A673 (cell line): ENCODE measurements around the gene OBI1. TPM values are rescaled to one million over a fixed set of nuclear protein-coding genes. Genes with fewer than 3 reads are reported as not detected.
"Not testable (repeated sequence)": the region's sequence is repeated elsewhere in the genome, so short reads cannot be mapped to it uniquely, and the experiment has no call there.

Experiments used
- BruUV-seq: library from RNA; stranded (reverse); fragments of 400-500 nt; replicated peaks from 2 replicates; lab custom pipeline; 2021; lab: Mats Ljungman, UMichigan
- CTCF ChIA-PET: fragments of 300-600 bp; sonication (Branson Sonifier 250); formaldehyde crosslinking; loops from one replicate; lab custom pipeline; 2022; ENCODE audit warnings: antibody characterized with exemption; lab: Charles Lee
- POLR2A ChIA-PET: fragments of 300-600 bp; sonication (Branson Sonifier 250); formaldehyde crosslinking; loops from one replicate; lab custom pipeline; 2022; ENCODE audit warnings: antibody characterized with exemption; ENCODE audit not compliant: low non-redundant PET; lab: Charles Lee
- DNase-seq: peaks from one replicate; pipeline ENCODE4 v3.0.0-alpha.2; 2015; ENCODE audit warnings: low spot score
- H3K27ac ChIP-seq: fragments of 200-600 bp; sonication (generic); 2 replicates; pipeline ENCODE4 v1.5.1; 2016; ENCODE audit warnings: mixed run types, low read depth, mild to moderate bottlenecking, mixed read lengths, antibody characterized with exemption, low read length; ENCODE audit not compliant: poor library complexity, severe bottlenecking
- H3K27me3 ChIP-seq: fragments of 200-600 bp; sonication (generic); replicated peaks from 2 replicates; pipeline ENCODE4 v1.6.1; 2017; ENCODE audit warnings: mixed run types, low read depth, mild to moderate bottlenecking, mixed read lengths, antibody characterized with exemption, low read length; ENCODE audit not compliant: insufficient read depth, poor library complexity
- H3K36me3 ChIP-seq: fragments of 200-600 bp; sonication (generic); 2 replicates; pipeline ENCODE4 v1.6.1; 2016; ENCODE audit warnings: mixed run types, mild to moderate bottlenecking, mixed read lengths, antibody characterized with exemption, low read length; ENCODE audit not compliant: insufficient read depth, poor library complexity, severe bottlenecking
- H3K4me1 ChIP-seq: fragments of 200-600 bp; sonication (generic); 2 replicates; pipeline ENCODE4 v1.6.1; 2017; ENCODE audit warnings: mixed run types, mild to moderate bottlenecking, mixed read lengths, antibody characterized with exemption, low read length; ENCODE audit not compliant: insufficient read depth, poor library complexity, severe bottlenecking
- H3K4me3 ChIP-seq: fragments of 200-600 bp; sonication (generic); 2 replicates; pipeline ENCODE4 v1.5.1; 2016; ENCODE audit warnings: low read depth, mixed run types, mild to moderate bottlenecking, mixed read lengths, low read length; ENCODE audit not compliant: poor library complexity, severe bottlenecking
- H3K9me3 ChIP-seq: fragments of 200-600 bp; sonication (generic); 2 replicates; pipeline ENCODE4 v1.6.1; 2016; ENCODE audit warnings: mixed run types, low read depth, mild to moderate bottlenecking, mixed read lengths, antibody characterized with exemption, low read length; ENCODE audit not compliant: poor library complexity, severe bottlenecking
- EZH2 ChIP-seq: fragments of 200-600 bp; sonication (generic); IDR thresholded peaks from 2 replicates; pipeline ENCODE4 v1.6.1; 2017; ENCODE audit warnings: borderline replicate concordance, low read depth, mild to moderate bottlenecking, mixed read lengths, antibody characterized with exemption, low read length; ENCODE audit not compliant: poor library complexity, severe bottlenecking
- intact Hi-C: fragments of 100-400 bp; cut with micrococcal nuclease; formaldehyde crosslinking; loops from one replicate; pipeline ENCODE4 v1.10.0; 2022; ENCODE audit not compliant: unreplicated experiment
- total RNA-seq: library from RNA; stranded (reverse); gene quantifications from 2 replicates; pipeline ENCODE4 v1.2.3, GENCODE V29; 2021
- TF ChIP-seq, protein P1 (sequence below): fragments of 300-800, 200-600 bp; sonication (generic); conservative IDR thresholded peaks from 2 replicates; pipeline ENCODE4 v1.5.1; 2017; ENCODE audit warnings: low read depth, mild to moderate bottlenecking, antibody characterized with exemption, low read length, moderate library complexity, mixed read lengths

OBI1 gene
- total RNA-seq, 1 experiment from 2014 or later, result 24.2 TPM

DNA sequence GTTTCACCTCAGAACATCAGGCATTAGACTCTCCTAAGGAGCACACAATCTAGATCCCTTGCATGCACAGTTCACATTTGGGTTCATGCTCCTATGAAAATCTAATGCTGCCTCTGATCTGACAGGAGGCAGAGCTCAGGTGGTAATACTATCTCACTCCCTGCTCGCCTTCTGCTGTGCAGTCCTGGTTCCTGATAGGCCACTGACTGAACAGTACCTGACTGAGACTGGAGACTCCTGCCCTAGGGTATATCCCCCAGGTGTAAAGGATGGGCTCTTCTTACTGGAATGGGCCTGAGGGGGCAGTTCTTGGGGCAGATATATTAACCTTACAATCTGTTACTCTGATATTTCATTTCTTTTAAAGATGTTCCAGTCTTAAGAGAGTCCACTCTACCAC, 6.3 kb downstream of the OBI1 start:
- H3K27ac ChIP-seq, result no peak overlapping the region
- no peak for TF ChIP-seq EZH2
- TF ChIP-seq, protein P1, sequence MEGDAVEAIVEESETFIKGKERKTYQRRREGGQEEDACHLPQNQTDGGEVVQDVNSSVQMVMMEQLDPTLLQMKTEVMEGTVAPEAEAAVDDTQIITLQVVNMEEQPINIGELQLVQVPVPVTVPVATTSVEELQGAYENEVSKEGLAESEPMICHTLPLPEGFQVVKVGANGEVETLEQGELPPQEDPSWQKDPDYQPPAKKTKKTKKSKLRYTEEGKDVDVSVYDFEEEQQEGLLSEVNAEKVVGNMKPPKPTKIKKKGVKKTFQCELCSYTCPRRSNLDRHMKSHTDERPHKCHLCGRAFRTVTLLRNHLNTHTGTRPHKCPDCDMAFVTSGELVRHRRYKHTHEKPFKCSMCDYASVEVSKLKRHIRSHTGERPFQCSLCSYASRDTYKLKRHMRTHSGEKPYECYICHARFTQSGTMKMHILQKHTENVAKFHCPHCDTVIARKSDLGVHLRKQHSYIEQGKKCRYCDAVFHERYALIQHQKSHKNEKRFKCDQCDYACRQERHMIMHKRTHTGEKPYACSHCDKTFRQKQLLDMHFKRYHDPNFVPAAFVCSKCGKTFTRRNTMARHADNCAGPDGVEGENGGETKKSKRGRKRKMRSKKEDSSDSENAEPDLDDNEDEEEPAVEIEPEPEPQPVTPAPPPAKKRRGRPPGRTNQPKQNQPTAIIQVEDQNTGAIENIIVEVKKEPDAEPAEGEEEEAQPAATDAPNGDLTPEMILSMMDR, result no peak
- H3K4me1 ChIP-seq, result peaks cover 17% of the 10 kb centered on the region
- no TSS peak for BruUV-seq
- H3K9me3 ChIP-seq, result no peaks in the 10 kb centered on the region
- intact Hi-C loops, result no loop called here
- H3K4me3 ChIP-seq, result no peak overlapping the region
- DNase-seq, result no peak
- CTCF ChIA-PET, result no interaction called here
- no peaks in the 10 kb centered on the region for H3K27me3 ChIP-seq
- POLR2A ChIA-PET, result no interaction called here
- no peaks in the 10 kb centered on the region for H3K36me3 ChIP-seq

DNA sequence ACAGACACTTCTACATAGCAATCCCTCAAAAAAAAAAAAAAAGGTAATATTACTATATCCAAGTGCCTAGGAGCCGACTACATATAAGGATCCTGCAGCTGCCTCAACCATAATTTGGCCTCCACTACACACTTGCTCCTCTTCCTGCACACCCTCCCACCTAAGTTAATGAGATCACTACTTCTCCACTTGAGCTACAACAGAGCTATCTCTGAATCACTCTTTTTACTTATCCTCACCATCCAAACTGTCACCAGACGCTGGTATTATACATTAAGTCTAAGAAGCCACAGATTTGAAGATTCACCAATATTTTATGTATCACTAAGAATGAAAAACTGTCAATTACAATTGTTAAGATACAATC, 8.3 kb downstream of the OBI1 start:
- POLR2A ChIA-PET, result interaction anchor here (0.6 kb wide), 1 partner anchor 24 kb away, joined by 6 read pairs; no protein-coding TSS in a partner anchor
- no peak overlapping the region for H3K4me3 ChIP-seq
- no TSS peak for BruUV-seq

DNA sequence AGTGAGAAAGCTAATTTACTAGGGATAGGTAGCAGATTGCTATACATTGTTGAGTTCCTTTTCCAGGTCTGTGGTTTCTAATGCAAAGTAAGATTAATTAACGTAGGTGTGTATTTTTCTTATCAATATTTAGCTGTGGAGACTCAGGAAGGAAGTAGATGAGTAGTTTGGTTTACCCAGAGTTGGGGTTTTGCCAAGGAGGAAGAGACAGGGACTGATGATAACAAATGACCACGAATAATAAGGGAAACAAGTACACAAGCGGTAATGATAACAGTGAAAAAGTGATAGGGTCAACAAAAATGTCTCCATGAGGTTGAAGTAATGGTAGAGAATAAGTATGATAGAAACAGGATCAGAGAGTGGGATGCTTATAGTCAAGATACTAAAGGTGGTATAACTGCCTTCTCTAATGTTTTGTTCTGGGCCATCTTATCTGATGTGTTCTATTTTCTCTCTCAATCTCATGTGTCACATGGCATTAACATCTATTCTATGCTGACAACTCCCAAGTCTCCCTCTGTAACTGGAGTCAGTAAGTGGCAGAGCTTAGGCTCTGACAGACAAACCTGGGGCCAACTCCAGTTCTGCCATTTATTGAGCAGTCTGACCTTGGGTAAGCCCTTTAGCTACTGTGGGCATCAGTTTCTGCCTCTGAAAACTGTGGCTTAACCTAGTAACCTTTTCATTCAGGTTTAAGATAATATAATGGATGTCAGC, 8.8 kb downstream of the OBI1 start:
- peaks cover 11% of the 10 kb centered on the region for H3K4me1 ChIP-seq
- CTCF ChIA-PET, result no interaction called here
- H3K27ac ChIP-seq, result no peak overlapping the region
- no peaks in the 10 kb centered on the region for H3K36me3 ChIP-seq
- intact Hi-C loops, result no loop called here
- POLR2A ChIA-PET, result no interaction called here
- DNase-seq, result no peak
- H3K27me3 ChIP-seq, result no peaks in the 10 kb centered on the region
- H3K9me3 ChIP-seq, result no peaks in the 10 kb centered on the region
- H3K4me3 ChIP-seq, result no peak overlapping the region
- BruUV-seq, result no TSS peak
- TF ChIP-seq, protein P1, result no peak
- no peak for TF ChIP-seq EZH2

More for the DNA sequence above, 8.3 kb downstream of the OBI1 start:
- CTCF ChIA-PET, result no interaction called here
- Histone ChIP-seq H3K36me3 (no peaks in the 10 kb centered on the region), H3K27me3 (no peaks in the 10 kb centered on the region), H3K4me1 (peaks cover 11% of the 10 kb centered on the region), H3K27ac (no peak overlapping the region), H3K9me3 (no peaks in the 10 kb centered on the region)
- no peak for DNase-seq
- intact Hi-C loops, result no loop called here
- TF ChIP-seq EZH2, result no peak
- TF ChIP-seq, protein P1, result no peak

DNA sequence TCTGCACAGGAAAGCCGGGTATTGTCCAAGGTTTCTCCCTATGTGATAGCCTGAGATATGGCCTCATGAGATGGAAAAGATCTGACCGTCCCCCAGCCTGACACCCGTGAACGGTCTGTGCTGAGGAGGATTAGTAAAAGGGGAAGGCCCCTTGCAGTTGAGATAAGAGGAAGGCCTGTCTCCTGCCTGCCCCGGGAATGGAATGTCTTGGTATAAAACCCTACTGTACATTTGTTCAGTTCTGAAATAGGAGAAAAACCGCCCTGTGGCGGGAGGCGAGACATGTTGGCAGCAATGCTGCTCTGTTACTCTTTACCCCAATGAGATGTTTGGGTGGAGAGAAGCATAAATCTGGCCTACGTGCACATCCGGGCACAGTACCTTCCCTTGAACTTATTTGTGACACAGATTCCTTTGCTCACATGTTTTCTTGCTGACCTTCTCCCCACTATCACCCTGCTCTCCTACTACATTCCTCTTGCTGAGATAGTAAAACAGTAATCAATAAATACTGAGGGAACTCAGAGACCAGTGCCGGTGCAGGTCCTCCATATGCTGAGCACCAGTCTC, 11.8 kb downstream of the OBI1 start:
- intact Hi-C loops, BruUV-seq: not testable (repeated sequence)

More for the DNA sequence above, 11.8 kb downstream of the OBI1 start:
- H3K27ac ChIP-seq, H3K4me3 ChIP-seq, H3K9me3 ChIP-seq, DNase-seq, CTCF ChIA-PET, H3K36me3 ChIP-seq, POLR2A ChIA-PET, H3K27me3 ChIP-seq: not testable (repeated sequence)
- peaks cover 11% of the 10 kb centered on the region for H3K4me1 ChIP-seq
